Mucosa of rectum (tissue), 2 donors: Measurements from ENCODE around the gene INAFM2.
A peak's percentile ranks its signal among the peaks of the same experiment; 100 is the strongest.

Experiments used
- H3K27ac ChIP-seq, 2 donors: one replicate each; pipeline ENCODE4 v1.7.0; 2013; ENCODE audit warnings: inconsistent platforms in 2 of 2, low read depth in 2 of 2, low read length in 2 of 2
- H3K27me3 ChIP-seq, 2 donors: one replicate each; pipeline ENCODE4 v1.7.0; 2013; ENCODE audit warnings: low read length in 2 of 2; ENCODE audit not compliant: control insufficient read depth in 2 of 2, insufficient read depth in 2 of 2
- H3K36me3 ChIP-seq, 2 donors: one replicate each; pipeline ENCODE4 v1.7.0; 2013; ENCODE audit warnings: low read length in 2 of 2; ENCODE audit not compliant: control insufficient read depth in 2 of 2, insufficient read depth in 2 of 2
- H3K4me1 ChIP-seq, 2 donors: one replicate each; pipeline ENCODE4 v1.7.0; 2013; ENCODE audit warnings: low read length in 2 of 2, mild to moderate bottlenecking in 1 of 2; ENCODE audit not compliant: control insufficient read depth in 2 of 2, insufficient read depth in 2 of 2
- H3K4me3 ChIP-seq, 2 donors: one replicate each; pipeline ENCODE4 v1.7.0; 2013; ENCODE audit warnings: low read length in 2 of 2
- H3K9ac ChIP-seq, 2 donors: one replicate each; pipeline ENCODE4 v1.7.0; 2013; ENCODE audit warnings: low read length in 2 of 2, low read depth in 1 of 2, mild to moderate bottlenecking in 1 of 2
- H3K9me3 ChIP-seq, 2 donors: one replicate each; pipeline ENCODE4 v1.7.0; 2013; ENCODE audit warnings: low read length in 2 of 2; ENCODE audit not compliant: control insufficient read depth in 2 of 2
- donor health status: healthy.
- donor health status: Normal muscosa, but diverticular disease.

INAFM2 gene

GRCh38 chr15:40325700-40326099 is 2.2 kb downstream of the INAFM2 start:
- H3K27ac ChIP-seq: peak overlapping the region in 1 of 2 donors; percentile 14
- peaks cover 17 to 22% of the 10 kb centered on the region in 2 donors for H3K4me1 ChIP-seq
- H3K9me3 ChIP-seq: no peaks in the 10 kb centered on the region
- H3K9ac ChIP-seq: no peak overlapping the region
- peak overlapping the region in 1 of 2 donors; percentile 70 for H3K4me3 ChIP-seq
- no peaks in the 10 kb centered on the region for H3K27me3 ChIP-seq
- H3K36me3 ChIP-seq: no peaks in the 10 kb centered on the region

- Histone ChIP-seq H3K27me3 (no peaks in the 10 kb centered on the region), H3K4me3 (no peak overlapping the region), H3K9me3 (no peaks in the 10 kb centered on the region), H3K27ac (no peak overlapping the region), H3K4me1 (peaks cover 20 to 22% of the 10 kb centered on the region in 2 donors), H3K36me3 (no peaks in the 10 kb centered on the region), H3K9ac (no peak overlapping the region)
Observed at GRCh38 chr15:40327457-40327856, 4.0 kb downstream of the INAFM2 start.

- H3K27ac ChIP-seq: peak overlapping the region in 1 of 2 donors; percentile 7
- no peaks in the 10 kb centered on the region for H3K9me3 ChIP-seq
- no peak overlapping the region for H3K9ac ChIP-seq
- no peaks in the 10 kb centered on the region for H3K27me3 ChIP-seq
- H3K4me3 ChIP-seq: no peak overlapping the region
- H3K4me1 ChIP-seq: peaks cover 13 to 16% of the 10 kb centered on the region in 2 donors
- no peaks in the 10 kb centered on the region for H3K36me3 ChIP-seq
Observed at GRCh38 chr15:40328176-40328575, 4.7 kb downstream of the INAFM2 start.

GRCh38 chr15:40328751-40329150 is 5.3 kb downstream of the INAFM2 start:
- Histone ChIP-seq H3K9ac (no peak overlapping the region), H3K4me3 (no peak overlapping the region), H3K36me3 (no peaks in the 10 kb centered on the region), H3K9me3 (no peaks in the 10 kb centered on the region), H3K4me1 (peaks cover 16 to 19% of the 10 kb centered on the region in 2 donors), H3K27me3 (no peaks in the 10 kb centered on the region), H3K27ac (peak overlapping the region in 1 of 2 donors; percentile 7)

GRCh38 chr15:40329804-40330203 is 6.3 kb downstream of the INAFM2 start:
- Histone ChIP-seq H3K4me3 (no peak overlapping the region), H3K36me3 (no peaks in the 10 kb centered on the region), H3K9me3 (no peaks in the 10 kb centered on the region), H3K4me1 (peaks cover 25% of the 10 kb centered on the region in 2 donors), H3K27me3 (no peaks in the 10 kb centered on the region), H3K9ac (no peak overlapping the region), H3K27ac (peak overlapping the region in 1 of 2 donors; percentile 54)

- Histone ChIP-seq H3K36me3 (no peaks in the 10 kb centered on the region), H3K9me3 (no peaks in the 10 kb centered on the region), H3K27me3 (no peaks in the 10 kb centered on the region), H3K4me3 (no peak overlapping the region), H3K9ac (no peak overlapping the region), H3K27ac (peak overlapping the region in 1 of 2 donors; percentile 54), H3K4me1 (peaks cover 19 to 26% of the 10 kb centered on the region in 2 donors)
Observed at GRCh38 chr15:40330368-40330836, 6.9 kb downstream of the INAFM2 start.

GRCh38 chr15:40331026-40331425 is 7.5 kb downstream of the INAFM2 start:
- Histone ChIP-seq H3K4me3 (no peak overlapping the region), H3K36me3 (no peaks in the 10 kb centered on the region), H3K27ac (peak overlapping the region in 1 of 2 donors; percentile 54), H3K9me3 (no peaks in the 10 kb centered on the region), H3K4me1 (peaks cover 17 to 23% of the 10 kb centered on the region in 2 donors), H3K27me3 (no peaks in the 10 kb centered on the region), H3K9ac (no peak overlapping the region)

- H3K4me1 ChIP-seq: peaks cover 17 to 22% of the 10 kb centered on the region in 2 donors
- H3K27ac ChIP-seq: peak overlapping the region in 1 of 2 donors; percentile 32
- no peak overlapping the region for H3K9ac ChIP-seq
- H3K27me3 ChIP-seq: no peaks in the 10 kb centered on the region
- H3K36me3 ChIP-seq: no peaks in the 10 kb centered on the region
- H3K9me3 ChIP-seq: no peaks in the 10 kb centered on the region
- H3K4me3 ChIP-seq: no peak overlapping the region
Observed at GRCh38 chr15:40331637-40332036, 8.1 kb downstream of the INAFM2 start.

GRCh38 chr15:40332113-40332781 is 8.8 kb downstream of the INAFM2 start:
- Histone ChIP-seq H3K27me3 (no peaks in the 10 kb centered on the region), H3K36me3 (no peaks in the 10 kb centered on the region), H3K9ac (no peak overlapping the region), H3K4me1 (peaks cover 17 to 22% of the 10 kb centered on the region in 2 donors), H3K9me3 (no peaks in the 10 kb centered on the region), H3K4me3 (no peak overlapping the region), H3K27ac (peak overlapping the region in 1 of 2 donors; percentile 32)

- Histone ChIP-seq H3K9me3 (no peaks in the 10 kb centered on the region), H3K27me3 (no peaks in the 10 kb centered on the region), H3K36me3 (no peaks in the 10 kb centered on the region), H3K4me1 (peaks cover 33 to 38% of the 10 kb centered on the region in 2 donors), H3K4me3 (peak overlapping the region in 1 of 2 donors; percentile 2), H3K9ac (peak overlapping the region in 1 of 2 donors; percentile 16), H3K27ac (peak overlapping the region; percentile 48 to 82)
Observed at GRCh38 chr15:40333922-40334492, 10.5 kb downstream of the INAFM2 start.
